Esophagus squamous epithelium (tissue), 4 donors: Measurements from ENCODE around the gene MKRN3.

Experiments used
- CTCF ChIP-seq, 6 experiments: fragments of 450-650 bp in 4 of 6; fragments of 200-600 bp in 2 of 6; sonication (generic) in 2 of 6; IDR thresholded peaks; one replicate each; pipeline ENCODE4 v1.5.1; 2016 to 2019; ENCODE audit warnings: antibody characterized with exemption in 6 of 6, mild to moderate bottlenecking in 4 of 6, moderate library complexity in 4 of 6
- POLR2A ChIP-seq, 4 donors: fragments of 450-650 bp; IDR thresholded peaks; one replicate each; pipeline ENCODE4 v1.6.1; 2017; ENCODE audit warnings: antibody characterized with exemption in 4 of 4, mild to moderate bottlenecking in 4 of 4, moderate library complexity in 3 of 4

DNA sequence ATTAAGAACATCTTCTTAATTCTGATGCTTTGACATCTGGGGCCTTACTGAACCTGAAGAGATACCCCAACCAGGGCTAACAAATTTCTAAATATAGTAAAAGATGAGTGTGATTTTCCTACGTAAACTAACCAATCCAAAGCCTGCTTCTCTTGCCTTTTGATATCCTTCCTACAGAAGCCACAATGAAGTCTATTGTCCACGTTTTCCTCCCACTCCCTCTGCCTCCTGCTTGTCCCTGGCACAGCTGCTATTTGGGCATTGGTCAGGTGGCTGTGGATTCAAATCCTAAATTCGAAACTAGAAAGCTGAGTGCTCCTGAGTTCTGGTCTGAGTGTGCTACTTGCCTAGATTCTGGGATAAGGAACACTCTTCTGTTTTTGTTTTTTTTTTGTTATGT is 17.4 kb upstream of the MKRN3 start:
- TF ChIP-seq CTCF (IDR thresholded peaks at IDR 0.05) (no peak), POLR2A (IDR thresholded peaks at IDR 0.05) (no peak)
